LNCAP (cell line): Measurements from ENCODE around the gene CDH24.

Source experiments
- TF ChIP-seq, protein P1 (sequence below): fragments of 450-650 bp; IDR thresholded peaks from 2 replicates; pipeline ENCODE4 v1.5.1; 2017; ENCODE audit warnings: mild to moderate bottlenecking

Gene CDH24, protein sequence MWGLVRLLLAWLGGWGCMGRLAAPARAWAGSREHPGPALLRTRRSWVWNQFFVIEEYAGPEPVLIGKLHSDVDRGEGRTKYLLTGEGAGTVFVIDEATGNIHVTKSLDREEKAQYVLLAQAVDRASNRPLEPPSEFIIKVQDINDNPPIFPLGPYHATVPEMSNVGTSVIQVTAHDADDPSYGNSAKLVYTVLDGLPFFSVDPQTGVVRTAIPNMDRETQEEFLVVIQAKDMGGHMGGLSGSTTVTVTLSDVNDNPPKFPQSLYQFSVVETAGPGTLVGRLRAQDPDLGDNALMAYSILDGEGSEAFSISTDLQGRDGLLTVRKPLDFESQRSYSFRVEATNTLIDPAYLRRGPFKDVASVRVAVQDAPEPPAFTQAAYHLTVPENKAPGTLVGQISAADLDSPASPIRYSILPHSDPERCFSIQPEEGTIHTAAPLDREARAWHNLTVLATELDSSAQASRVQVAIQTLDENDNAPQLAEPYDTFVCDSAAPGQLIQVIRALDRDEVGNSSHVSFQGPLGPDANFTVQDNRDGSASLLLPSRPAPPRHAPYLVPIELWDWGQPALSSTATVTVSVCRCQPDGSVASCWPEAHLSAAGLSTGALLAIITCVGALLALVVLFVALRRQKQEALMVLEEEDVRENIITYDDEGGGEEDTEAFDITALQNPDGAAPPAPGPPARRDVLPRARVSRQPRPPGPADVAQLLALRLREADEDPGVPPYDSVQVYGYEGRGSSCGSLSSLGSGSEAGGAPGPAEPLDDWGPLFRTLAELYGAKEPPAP

GRCh38 chr14:23056956-23057756 is at the start of gene CDH24:
Gene CDH24, minus strand, starts transcription at chr14:23057520. Its CDS starts 1,787 bp downstream, at chr14:23055733.
- TF ChIP-seq, protein P1, sequence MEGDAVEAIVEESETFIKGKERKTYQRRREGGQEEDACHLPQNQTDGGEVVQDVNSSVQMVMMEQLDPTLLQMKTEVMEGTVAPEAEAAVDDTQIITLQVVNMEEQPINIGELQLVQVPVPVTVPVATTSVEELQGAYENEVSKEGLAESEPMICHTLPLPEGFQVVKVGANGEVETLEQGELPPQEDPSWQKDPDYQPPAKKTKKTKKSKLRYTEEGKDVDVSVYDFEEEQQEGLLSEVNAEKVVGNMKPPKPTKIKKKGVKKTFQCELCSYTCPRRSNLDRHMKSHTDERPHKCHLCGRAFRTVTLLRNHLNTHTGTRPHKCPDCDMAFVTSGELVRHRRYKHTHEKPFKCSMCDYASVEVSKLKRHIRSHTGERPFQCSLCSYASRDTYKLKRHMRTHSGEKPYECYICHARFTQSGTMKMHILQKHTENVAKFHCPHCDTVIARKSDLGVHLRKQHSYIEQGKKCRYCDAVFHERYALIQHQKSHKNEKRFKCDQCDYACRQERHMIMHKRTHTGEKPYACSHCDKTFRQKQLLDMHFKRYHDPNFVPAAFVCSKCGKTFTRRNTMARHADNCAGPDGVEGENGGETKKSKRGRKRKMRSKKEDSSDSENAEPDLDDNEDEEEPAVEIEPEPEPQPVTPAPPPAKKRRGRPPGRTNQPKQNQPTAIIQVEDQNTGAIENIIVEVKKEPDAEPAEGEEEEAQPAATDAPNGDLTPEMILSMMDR: no peak

DNA sequence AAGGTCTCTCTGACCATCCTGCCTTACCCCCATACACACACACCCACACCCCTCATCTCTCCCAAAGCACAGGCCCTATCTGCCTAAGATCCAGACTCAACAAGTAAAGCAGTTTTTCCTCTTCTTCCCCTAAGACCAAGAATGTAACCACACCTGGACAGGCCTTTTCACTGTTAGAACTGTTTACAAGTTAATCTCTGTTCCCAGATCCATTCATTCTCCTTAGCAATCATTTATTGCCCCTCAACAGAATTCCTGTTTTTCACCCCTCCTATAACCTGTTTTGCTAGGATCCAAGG is 49.4 kb upstream of the CDH24 start:
- TF ChIP-seq, protein P1: no peak

DNA sequence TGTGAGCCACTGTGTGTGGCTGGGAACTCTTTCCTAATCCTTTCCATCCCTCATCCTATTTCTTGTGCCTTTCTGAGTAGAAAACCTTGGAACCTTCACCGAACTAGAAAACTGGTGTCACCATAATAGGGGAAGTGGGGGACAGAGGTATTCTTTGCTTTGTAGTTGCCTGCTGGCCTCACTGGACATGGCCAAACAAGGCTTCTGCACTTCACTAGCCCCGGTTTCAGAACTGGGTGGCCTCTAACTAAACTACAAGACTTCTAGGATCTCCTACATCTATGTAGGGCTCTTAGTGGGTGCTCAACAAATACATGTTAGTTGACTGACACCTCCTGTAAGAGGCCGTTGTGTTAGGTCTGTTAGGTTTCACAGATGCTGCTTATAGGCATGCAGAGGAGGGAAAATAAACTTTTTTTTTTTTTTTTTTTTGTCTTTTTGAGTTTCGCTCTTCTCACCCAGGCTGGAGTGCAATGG is 48.1 kb upstream of the CDH24 start:
- TF ChIP-seq, protein P1: no peak

- TF ChIP-seq, protein P1: no peak
Observed at GRCh38 chr14:23104591-23105347, 47.4 kb upstream of the CDH24 start, which contains the start of gene CIROP. Gene CIROP, minus strand, starts transcription at chr14:23104989. Its CDS starts 69 bp downstream, at chr14:23104920.

GRCh38 chr14:23104070-23104590 is 46.8 kb upstream of the CDH24 start:
- TF ChIP-seq, protein P1: no peak

GRCh38 chr14:23103581-23103980 is 46.3 kb upstream of the CDH24 start:
- TF ChIP-seq, protein P1: no peak
